Measurements from ENCODE around the gene TNFRSF18. TPM values are rescaled to one million over a fixed set of nuclear protein-coding genes. Genes with fewer than 3 reads are reported as not detected.

Gene TNFRSF18
- total RNA-seq, 2 experiments from 2014 or later, result not detected

DNA sequence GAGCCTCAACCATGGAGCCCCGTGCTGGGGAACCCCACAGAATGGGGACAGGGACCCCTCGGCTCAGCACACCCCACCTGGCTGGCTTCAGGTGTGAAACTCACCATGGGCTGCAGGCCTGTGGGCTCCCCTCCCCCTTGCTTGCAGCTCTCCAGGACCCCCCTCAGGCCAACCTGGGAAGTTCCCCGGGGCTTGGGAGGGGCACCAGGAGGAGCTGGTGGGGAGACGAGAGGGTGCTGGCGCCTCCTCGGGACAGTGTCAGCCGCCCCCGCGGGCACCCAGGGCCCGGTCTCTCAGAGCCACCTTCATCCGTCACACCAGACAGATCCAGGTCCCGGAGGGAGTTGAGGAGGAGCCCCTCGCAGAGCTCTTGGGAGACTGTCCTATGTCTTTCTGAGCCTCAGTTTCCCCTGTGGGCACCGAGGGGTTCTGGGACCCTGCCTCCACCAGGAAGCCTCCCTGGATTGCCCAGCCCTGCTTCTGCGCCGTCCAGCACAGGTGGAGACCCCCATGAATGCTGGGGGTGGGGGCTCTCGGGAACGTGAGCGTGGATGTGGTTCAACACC, 657 bp upstream of the TNFRSF18 start:
- Histone ChIP-seq H3K36me3 (ENCODE audit: insufficient read depth, low read length) (no peaks in the 10 kb centered on the region), H4K20me1 (ENCODE audit: insufficient read depth, low read length) (no peaks in the 10 kb centered on the region), H3K9me3 (ENCODE audit: low read length) (no peaks in the 10 kb centered on the region), H3K79me2 (ENCODE audit: insufficient read depth, low read depth, low read length) (no peaks in the 10 kb centered on the region), H2AFZ (ENCODE audit: low read length) (no peak overlapping the region), H3K4me2 (ENCODE audit: low read length) (peak overlapping the region; percentile 29; the same call in 1 of the 2 replicates), H3K4me3 (ENCODE audit: low read depth, low read length, poor library complexity, severe bottlenecking) (no peak overlapping the region), H3K27ac (ENCODE audit: low read depth, low read length, poor library complexity, severe bottlenecking) (no peak overlapping the region), H3K4me1 (ENCODE audit: insufficient read depth, low read length, poor library complexity, severe bottlenecking) (peaks cover 7% of the 10 kb centered on the region), H3K9me2 (ENCODE audit: insufficient read depth, low read length) (no peaks in the 10 kb centered on the region)
- ChIA-PET CTCF (ENCODE audit: unreplicated experiment) (no interaction called here), POLR2A (no interaction called here)
- TF ChIP-seq, protein P1, sequence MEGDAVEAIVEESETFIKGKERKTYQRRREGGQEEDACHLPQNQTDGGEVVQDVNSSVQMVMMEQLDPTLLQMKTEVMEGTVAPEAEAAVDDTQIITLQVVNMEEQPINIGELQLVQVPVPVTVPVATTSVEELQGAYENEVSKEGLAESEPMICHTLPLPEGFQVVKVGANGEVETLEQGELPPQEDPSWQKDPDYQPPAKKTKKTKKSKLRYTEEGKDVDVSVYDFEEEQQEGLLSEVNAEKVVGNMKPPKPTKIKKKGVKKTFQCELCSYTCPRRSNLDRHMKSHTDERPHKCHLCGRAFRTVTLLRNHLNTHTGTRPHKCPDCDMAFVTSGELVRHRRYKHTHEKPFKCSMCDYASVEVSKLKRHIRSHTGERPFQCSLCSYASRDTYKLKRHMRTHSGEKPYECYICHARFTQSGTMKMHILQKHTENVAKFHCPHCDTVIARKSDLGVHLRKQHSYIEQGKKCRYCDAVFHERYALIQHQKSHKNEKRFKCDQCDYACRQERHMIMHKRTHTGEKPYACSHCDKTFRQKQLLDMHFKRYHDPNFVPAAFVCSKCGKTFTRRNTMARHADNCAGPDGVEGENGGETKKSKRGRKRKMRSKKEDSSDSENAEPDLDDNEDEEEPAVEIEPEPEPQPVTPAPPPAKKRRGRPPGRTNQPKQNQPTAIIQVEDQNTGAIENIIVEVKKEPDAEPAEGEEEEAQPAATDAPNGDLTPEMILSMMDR (conservative IDR thresholded peaks at IDR 0.05; ENCODE audit: low read length), result peak; percentile 28; the same call in 1 of the 2 replicates
- TF ChIP-seq EZH2phosphoT487 (IDR thresholded peaks at IDR 0.05; ENCODE audit: borderline replicate concordance, low read depth, low read length), result no peak
- DNase-seq (ENCODE audit: low spot score), result no peak
- intact Hi-C loops (cut with micrococcal nuclease; ENCODE audit: unreplicated experiment), result no loop called here
- no TSS peak for BruUV-seq (replicated peaks)

DNA sequence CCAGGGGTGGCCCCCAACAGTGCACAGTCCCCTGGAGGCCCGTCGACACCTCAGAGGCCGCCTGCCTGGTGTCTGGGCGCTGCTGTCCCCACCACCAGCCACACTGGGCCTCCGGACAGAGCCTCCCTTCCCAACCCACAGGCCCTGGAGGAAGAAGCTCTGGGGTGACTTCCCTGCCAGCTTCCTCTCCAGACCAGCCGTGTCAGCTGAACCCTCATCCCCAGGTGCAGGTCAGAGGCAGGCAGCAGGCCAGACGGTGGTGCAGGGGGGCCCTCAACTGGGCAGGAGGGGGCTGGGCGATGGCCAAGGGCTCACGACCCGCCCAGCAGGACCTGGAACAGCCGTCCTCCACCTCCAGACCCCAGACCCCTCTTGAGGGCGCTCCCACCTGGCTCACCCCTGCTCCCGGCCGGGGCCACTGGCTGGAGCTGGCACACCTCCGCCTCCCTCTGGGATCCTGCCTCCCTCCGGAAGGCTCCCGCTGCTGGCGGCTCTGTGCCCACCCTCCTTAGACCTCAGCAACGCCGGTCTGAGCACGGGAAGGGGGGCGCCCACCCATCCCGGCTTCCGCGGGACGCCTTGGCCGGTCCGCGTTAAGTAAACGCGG, 520 bp downstream of the TNFRSF18 start:
- Histone ChIP-seq H4K20me1 (ENCODE audit: insufficient read depth, low read length) (no peaks in the 10 kb centered on the region), H3K27ac (ENCODE audit: low read depth, low read length, poor library complexity, severe bottlenecking) (no peak overlapping the region), H3K4me2 (ENCODE audit: low read length) (no peak overlapping the region), H3K9me2 (ENCODE audit: insufficient read depth, low read length) (no peaks in the 10 kb centered on the region), H3K36me3 (ENCODE audit: insufficient read depth, low read length) (no peaks in the 10 kb centered on the region), H3K4me1 (ENCODE audit: insufficient read depth, low read length, poor library complexity, severe bottlenecking) (peaks cover 7% of the 10 kb centered on the region), H3K79me2 (ENCODE audit: insufficient read depth, low read depth, low read length) (no peaks in the 10 kb centered on the region), H2AFZ (ENCODE audit: low read length) (no peak overlapping the region), H3K4me3 (ENCODE audit: low read depth, low read length, poor library complexity, severe bottlenecking) (no peak overlapping the region), H3K9me3 (ENCODE audit: low read length) (no peaks in the 10 kb centered on the region)
- DNase-seq (ENCODE audit: low spot score), result no peak
- POLR2A ChIA-PET, result no interaction called here
- CTCF ChIA-PET (ENCODE audit: unreplicated experiment), result interaction anchor here (0.6 kb wide), 1 partner anchor 142 kb away, joined by 3 read pairs; no protein-coding TSS in a partner anchor
- intact Hi-C loops (cut with micrococcal nuclease; ENCODE audit: unreplicated experiment), result no loop called here
- no TSS peak for BruUV-seq (replicated peaks)
- TF ChIP-seq, protein P1 (conservative IDR thresholded peaks at IDR 0.05; ENCODE audit: low read length), result no peak
- TF ChIP-seq EZH2phosphoT487 (IDR thresholded peaks at IDR 0.05; ENCODE audit: borderline replicate concordance, low read depth, low read length), result no peak

Measured in OCI-LY7 (cell line).